IMR-90 (cell line): ENCODE data around the gene RNF43. TPM values are rescaled to one million over a fixed set of nuclear protein-coding genes. Genes with fewer than 3 reads are reported as not detected.

ENCODE experiments used
- ATAC-seq: fragments of 200-7000 bp; cut with Tn5 transposase; 2 replicates; pipeline ENCODE4 v1.9.1; 2020; ENCODE audit warnings: low read depth, mild to moderate bottlenecking, moderate library complexity
- BruUV-seq: library from RNA; stranded (reverse); fragments of 400-500 nt; replicated peaks from 2 replicates; lab custom pipeline; 2021; lab: Mats Ljungman, UMichigan
- CTCF ChIA-PET: fragments of 300-600 bp; formaldehyde crosslinking; extraction: SDS; loops from one replicate; lab custom pipeline; 2021; ENCODE audit warnings: antibody characterized with exemption; lab: Yijun Ruan, JAX
- POLR2A ChIA-PET: fragments of 300-600 bp; sonication (Branson Sonifier 250); formaldehyde crosslinking; loops from one replicate; lab custom pipeline; 2022; ENCODE audit warnings: antibody characterized with exemption; ENCODE audit not compliant: unreplicated experiment; lab: Charles Lee
- DNase-seq: peaks from one replicate; pipeline ENCODE4 v3.0.0; 2013
- H2AFZ ChIP-seq: replicated peaks from 2 replicates; pipeline ENCODE3; 2013; ENCODE audit warnings: low read length, mild to moderate bottlenecking; ENCODE audit not compliant: poor library complexity
- H2AK5ac ChIP-seq: 2 replicates; pipeline ENCODE4 v1.6.1; 2013; ENCODE audit warnings: low read depth, low read length, inconsistent platforms
- H2AK9ac ChIP-seq: replicated peaks from 2 replicates; pipeline ENCODE3; 2013; ENCODE audit warnings: mild to moderate bottlenecking, low read depth, low read length, moderate library complexity; ENCODE audit not compliant: poor library complexity
- H2BK120ac ChIP-seq: 2 replicates; pipeline ENCODE4 v1.6.1; 2013; ENCODE audit warnings: low read depth, low read length, inconsistent platforms
- H2BK15ac ChIP-seq: 3 replicates; pipeline ENCODE4 v1.6.1; 2013; ENCODE audit warnings: low read depth, low read length, inconsistent platforms
- H2BK20ac ChIP-seq: 2 replicates; pipeline ENCODE4 v1.6.1; 2013; ENCODE audit warnings: low read depth, mild to moderate bottlenecking, inconsistent platforms, low read length, moderate library complexity
- H2BK5ac ChIP-seq: 2 replicates; pipeline ENCODE4 v1.6.1; 2013; ENCODE audit warnings: mild to moderate bottlenecking, low read depth, low read length, inconsistent platforms; ENCODE audit not compliant: poor library complexity, severe bottlenecking
- H3K14ac ChIP-seq: replicated peaks from 2 replicates; pipeline ENCODE4 v1.6.1; 2013; ENCODE audit warnings: low read depth, low read length, inconsistent platforms
- H3K18ac ChIP-seq: 2 replicates; pipeline ENCODE4 v1.6.1; 2013; ENCODE audit warnings: low read depth, low read length, control low read depth
- H3K23ac ChIP-seq: 2 replicates; pipeline ENCODE4 v1.6.1; 2013; ENCODE audit warnings: low read depth, low read length, inconsistent platforms
- H3K27ac ChIP-seq: 2 replicates; pipeline ENCODE4 v1.5.1; 2013; ENCODE audit warnings: mild to moderate bottlenecking, control low read depth, low read length; ENCODE audit not compliant: insufficient read depth
- H3K27me3 ChIP-seq: 2 replicates; pipeline ENCODE4 v1.6.1; 2013; ENCODE audit warnings: low read length; ENCODE audit not compliant: control insufficient read depth, insufficient read depth
- H3K36me3 ChIP-seq: 2 replicates; pipeline ENCODE4 v1.6.1; 2013; ENCODE audit warnings: low read length, mixed read lengths; ENCODE audit not compliant: control insufficient read depth, insufficient read depth
- H3K4ac ChIP-seq: 2 replicates; pipeline ENCODE4 v1.6.1; 2013; ENCODE audit warnings: low read depth, low read length, inconsistent platforms
- H3K4me1 ChIP-seq: 2 replicates; pipeline ENCODE4 v1.6.1; 2013; ENCODE audit warnings: low read length, mixed read lengths; ENCODE audit not compliant: control insufficient read depth, insufficient read depth
- H3K4me2 ChIP-seq: 2 replicates; pipeline ENCODE4 v1.6.1; 2013; ENCODE audit warnings: low read depth, mild to moderate bottlenecking, control low read depth, low read length, moderate library complexity
- H3K4me3 ChIP-seq: 2 replicates; pipeline ENCODE4 v1.5.1; 2013; ENCODE audit warnings: low read depth, mild to moderate bottlenecking, control low read depth, low read length, moderate library complexity; ENCODE audit not compliant: insufficient read depth
- H3K56ac ChIP-seq: 2 replicates; pipeline ENCODE4 v1.6.1; 2013; ENCODE audit warnings: low read length, inconsistent platforms; ENCODE audit not compliant: insufficient read depth; ENCODE audit errors: extremely low read depth
- H3K79me1 ChIP-seq, 2 experiments: 2 replicates each; pipeline ENCODE4 v1.6.1; 2013; ENCODE audit warnings: low read length in 2 of 2, inconsistent platforms in 1 of 2, low read depth in 1 of 2
- H3K9ac ChIP-seq: 2 replicates; pipeline ENCODE4 v1.6.1; 2013; ENCODE audit warnings: low read depth, low read length, control low read depth
- H3K9me1 ChIP-seq: 2 replicates; pipeline ENCODE4 v1.6.1; 2013; ENCODE audit warnings: low read length, inconsistent platforms; ENCODE audit not compliant: insufficient read depth
- H3K9me3 ChIP-seq: 2 replicates; pipeline ENCODE4 v1.6.1; 2013; ENCODE audit warnings: low read length; ENCODE audit not compliant: control insufficient read depth, insufficient read depth
- H4K20me1 ChIP-seq: 2 replicates; pipeline ENCODE4 v1.6.1; 2013; ENCODE audit warnings: low read length, inconsistent platforms; ENCODE audit not compliant: insufficient read depth
- H4K5ac ChIP-seq: 2 replicates; pipeline ENCODE4 v1.6.1; 2013; ENCODE audit warnings: mild to moderate bottlenecking, low read depth, low read length, control low read depth
- H4K8ac ChIP-seq, 2 experiments: 2 replicates each; pipeline ENCODE4 v1.6.1; 2013; ENCODE audit warnings: low read depth in 2 of 2, low read length in 2 of 2, control low read depth in 1 of 2, inconsistent platforms in 1 of 2
- H4K91ac ChIP-seq: 2 replicates; pipeline ENCODE4 v1.6.1; 2013; ENCODE audit warnings: low read depth, low read length, inconsistent platforms; ENCODE audit not compliant: insufficient read depth
- BHLHE40 ChIP-seq: fragments of 150-350 bp; IDR thresholded peaks from 2 replicates; pipeline ENCODE4 v1.6.1; 2016; ENCODE audit warnings: mild to moderate bottlenecking, low read depth, low read length
- CEBPB ChIP-seq: IDR thresholded peaks from 2 replicates; pipeline ENCODE4 v1.6.1; 2012; ENCODE audit warnings: low read depth, low read length, improper control_type of control experiment
- CHD1 ChIP-seq: IDR thresholded peaks from 2 replicates; pipeline ENCODE4 v1.6.1; 2012; ENCODE audit warnings: low read depth, low read length, improper control_type of control experiment
- CTCF ChIP-seq: conservative IDR thresholded peaks from 2 replicates; pipeline ENCODE4 v1.5.1; 2012; ENCODE audit warnings: mild to moderate bottlenecking, low read depth, low read length, improper control_type of control experiment
- ELK1 ChIP-seq: fragments of 150-350 bp; IDR thresholded peaks from 2 replicates; pipeline ENCODE4 v1.6.1; 2016; ENCODE audit warnings: low read depth, mild to moderate bottlenecking, low read length, moderate library complexity, borderline replicate concordance
- FOS ChIP-seq: fragments of 150-350 bp; IDR thresholded peaks from 2 replicates; pipeline ENCODE4 v1.6.1; 2016; ENCODE audit warnings: low read depth, low read length
- MAFK ChIP-seq: IDR thresholded peaks from 2 replicates; pipeline ENCODE4 v1.6.1; 2012; ENCODE audit warnings: low read depth, low read length, improper control_type of control experiment
- MAZ ChIP-seq: IDR thresholded peaks from 2 replicates; pipeline ENCODE4 v1.6.1; 2012; ENCODE audit warnings: low read depth, mild to moderate bottlenecking, low read length, improper control_type of control experiment, moderate library complexity, borderline replicate concordance
- MXI1 ChIP-seq: IDR thresholded peaks from 2 replicates; pipeline ENCODE4 v1.6.1; 2012; ENCODE audit warnings: low read depth, mild to moderate bottlenecking, low read length, moderate library complexity, borderline replicate concordance
- NFE2L2 ChIP-seq: fragments of 150-350 bp; IDR thresholded peaks from 2 replicates; pipeline ENCODE4 v1.6.1; 2016; ENCODE audit warnings: low read depth, mild to moderate bottlenecking, low read length
- POLR2A ChIP-seq: IDR thresholded peaks from 2 replicates; pipeline ENCODE4 v1.6.1; 2012; ENCODE audit warnings: mild to moderate bottlenecking, low read depth, low read length
- RAD21 ChIP-seq: IDR thresholded peaks from 2 replicates; pipeline ENCODE4 v1.6.1; 2012; ENCODE audit warnings: low read length, improper control_type of control experiment
- RCOR1 ChIP-seq: IDR thresholded peaks from 2 replicates; pipeline ENCODE4 v1.6.1; 2012; ENCODE audit warnings: mild to moderate bottlenecking, low read length, improper control_type of control experiment; ENCODE audit not compliant: insufficient replicate concordance
- RFX5 ChIP-seq: IDR thresholded peaks from 2 replicates; pipeline ENCODE4 v1.8.0; 2012; ENCODE audit warnings: low read depth, mild to moderate bottlenecking, low read length, moderate library complexity
- SMC3 ChIP-seq: fragments of 150-350 bp; IDR thresholded peaks from 2 replicates; pipeline ENCODE4 v1.6.1; 2016; ENCODE audit warnings: low read depth, mild to moderate bottlenecking, antibody characterized with exemption, low read length, moderate library complexity
- USF2 ChIP-seq: fragments of 150-350 bp; IDR thresholded peaks from 2 replicates; pipeline ENCODE4 v1.6.1; 2017; ENCODE audit warnings: mild to moderate bottlenecking, antibody characterized with exemption, low read length, low read depth
- WGBS, 2 experiments: methylation state at CpG; one replicate each; pipeline versions ENCODE4 v1.1.5 to v1.1.7; 2013; ENCODE audit warnings: missing lambda C conversion rate in 2 of 2; ENCODE audit not compliant: insufficient read length in 1 of 2; ENCODE audit errors: extremely low coverage in 2 of 2; 5-methylcytosine and 5-hydroxymethylcytosine counted together
- dilution Hi-C: fragments of 300-500 bp; cut with HindIII; formaldehyde crosslinking; loops from one replicate; pipeline ENCODE4 v1.14.3; 2018; ENCODE audit warnings: low sequenced_read_pairs; ENCODE audit not compliant: unreplicated experiment
- in situ Hi-C: fragments of 300-500 bp; cut with MboI; formaldehyde crosslinking; loops from 3 replicates; pipeline ENCODE4 v1.14.3; 2019; ENCODE audit warnings: low sequenced_read_pairs, inconsistent platforms, mixed read lengths
- intact Hi-C: fragments of 100-400 bp; cut with micrococcal nuclease; formaldehyde crosslinking; loops from 2 replicates; pipeline ENCODE4 v1.10.0; 2022
- polyA plus RNA-seq, 3 experiments: library from polyadenylated mRNA; depleted of rRNA; stranded (reverse); fragments of >200 nt; gene quantifications; 2 replicates each; pipeline ENCODE4 v1.2.3, GENCODE V29; 2012; ENCODE audit warnings: low replicate concordance in 1 of 3
- total RNA-seq: library from RNA; depleted of rRNA; stranded (reverse); fragments of >200 nt; gene quantifications from 2 replicates; pipeline ENCODE4 v1.2.3, GENCODE V29; 2012

The RNF43 gene
- total and polyA plus RNA-seq, 2 of the 4 experiments (the other 2 are of a cell fraction) = under 0.01 TPM; not detected in 1

GRCh38 chr17:58413684-58414083 is 3.6 kb downstream of the RNF43 start:
- Histone ChIP-seq H3K56ac (no peak overlapping the region), H3K9me1 (no peaks in the 10 kb centered on the region), H2BK15ac (no peak overlapping the region), H2AK9ac (no peak overlapping the region), H3K9me3 (no peaks in the 10 kb centered on the region), H4K20me1 (no peaks in the 10 kb centered on the region), H4K8ac (no peak overlapping the region), H3K79me1 (no peaks in the 10 kb centered on the region), H3K27me3 (peaks cover 17% of the 10 kb centered on the region), H4K5ac (no peak overlapping the region), H4K91ac (no peak overlapping the region), H2AK5ac (no peak overlapping the region), H3K23ac (no peak overlapping the region), H3K36me3 (no peaks in the 10 kb centered on the region), H3K4me2 (no peak overlapping the region), H2AFZ (no peak overlapping the region), H3K4ac (no peak overlapping the region), H2BK20ac (no peak overlapping the region), H2BK5ac (no peak overlapping the region), H3K18ac (no peak overlapping the region), H3K9ac (no peak overlapping the region), H3K4me3 (no peak overlapping the region), H3K4me1 (no peaks in the 10 kb centered on the region), H2BK120ac (no peak overlapping the region), H3K14ac (no peak overlapping the region), H3K27ac (no peak overlapping the region)
- intact Hi-C loops (no loop called here), in situ Hi-C loops (no loop called here), dilution Hi-C loops (no loop called here)
- CTCF ChIA-PET = no interaction called here
- POLR2A ChIA-PET = no interaction called here
- no peak for DNase-seq
- no peak for TF ChIP-seq NFE2L2
- no peak for TF ChIP-seq FOS
- TF ChIP-seq CTCF = no peak
- TF ChIP-seq MAZ = no peak
- no peak for TF ChIP-seq MXI1
- no peak for TF ChIP-seq POLR2A
- TF ChIP-seq USF2 = no peak
- TF ChIP-seq MAFK = no peak
- no peak for TF ChIP-seq CEBPB
- TF ChIP-seq BHLHE40 = no peak
- TF ChIP-seq RAD21 = no peak
- TF ChIP-seq CHD1 = no peak
- TF ChIP-seq ELK1 = no peak
- no peak for TF ChIP-seq RFX5
- TF ChIP-seq RCOR1 = no peak
- no peak for TF ChIP-seq SMC3
- no TSS peak for BruUV-seq
- WGBS, 2 experiments = 60% methylated on average over 1 of the region's 2 CpGs; no CpG with 5 or more reads in 1 of the 2 experiments
- ATAC-seq = no peak
